Measurements from ENCODE around the gene CAMKMT.

- TF ChIP-seq, protein P1, sequence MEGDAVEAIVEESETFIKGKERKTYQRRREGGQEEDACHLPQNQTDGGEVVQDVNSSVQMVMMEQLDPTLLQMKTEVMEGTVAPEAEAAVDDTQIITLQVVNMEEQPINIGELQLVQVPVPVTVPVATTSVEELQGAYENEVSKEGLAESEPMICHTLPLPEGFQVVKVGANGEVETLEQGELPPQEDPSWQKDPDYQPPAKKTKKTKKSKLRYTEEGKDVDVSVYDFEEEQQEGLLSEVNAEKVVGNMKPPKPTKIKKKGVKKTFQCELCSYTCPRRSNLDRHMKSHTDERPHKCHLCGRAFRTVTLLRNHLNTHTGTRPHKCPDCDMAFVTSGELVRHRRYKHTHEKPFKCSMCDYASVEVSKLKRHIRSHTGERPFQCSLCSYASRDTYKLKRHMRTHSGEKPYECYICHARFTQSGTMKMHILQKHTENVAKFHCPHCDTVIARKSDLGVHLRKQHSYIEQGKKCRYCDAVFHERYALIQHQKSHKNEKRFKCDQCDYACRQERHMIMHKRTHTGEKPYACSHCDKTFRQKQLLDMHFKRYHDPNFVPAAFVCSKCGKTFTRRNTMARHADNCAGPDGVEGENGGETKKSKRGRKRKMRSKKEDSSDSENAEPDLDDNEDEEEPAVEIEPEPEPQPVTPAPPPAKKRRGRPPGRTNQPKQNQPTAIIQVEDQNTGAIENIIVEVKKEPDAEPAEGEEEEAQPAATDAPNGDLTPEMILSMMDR (IDR thresholded peaks at IDR 0.05), result no peak
- TF ChIP-seq EZH2 (IDR thresholded peaks at IDR 0.05; ENCODE audit: borderline replicate concordance, insufficient read depth, low read depth, low read length, poor library complexity, severe bottlenecking), result no peak
Measured at GRCh38 chr2:44777537-44777936, 415.8 kb downstream of the CAMKMT start.

Data from B cell (primary cell).